MM.1S (cell line): ENCODE measurements around the gene NYAP2.

Experiments
- EZH2 ChIP-seq: fragments of 300-600 bp; sonication (generic); optimal IDR thresholded peaks from 2 replicates; pipeline ENCODE3; 2017; ENCODE audit warnings: low read depth, mild to moderate bottlenecking, antibody characterized with exemption, low read length, mixed read lengths
- EZH2phosphoT487 ChIP-seq: fragments of 300-600 bp; sonication (generic); IDR thresholded peaks from 2 replicates; pipeline ENCODE4 v1.6.1; 2018; ENCODE audit warnings: antibody characterized with exemption, low read length
- TF ChIP-seq, protein P1 (sequence below): fragments of 300-600 bp; sonication (generic); IDR thresholded peaks from 2 replicates; pipeline ENCODE4 v1.5.1; 2016; ENCODE audit warnings: antibody characterized with exemption, low read length, mixed read lengths

- TF ChIP-seq, protein P1, sequence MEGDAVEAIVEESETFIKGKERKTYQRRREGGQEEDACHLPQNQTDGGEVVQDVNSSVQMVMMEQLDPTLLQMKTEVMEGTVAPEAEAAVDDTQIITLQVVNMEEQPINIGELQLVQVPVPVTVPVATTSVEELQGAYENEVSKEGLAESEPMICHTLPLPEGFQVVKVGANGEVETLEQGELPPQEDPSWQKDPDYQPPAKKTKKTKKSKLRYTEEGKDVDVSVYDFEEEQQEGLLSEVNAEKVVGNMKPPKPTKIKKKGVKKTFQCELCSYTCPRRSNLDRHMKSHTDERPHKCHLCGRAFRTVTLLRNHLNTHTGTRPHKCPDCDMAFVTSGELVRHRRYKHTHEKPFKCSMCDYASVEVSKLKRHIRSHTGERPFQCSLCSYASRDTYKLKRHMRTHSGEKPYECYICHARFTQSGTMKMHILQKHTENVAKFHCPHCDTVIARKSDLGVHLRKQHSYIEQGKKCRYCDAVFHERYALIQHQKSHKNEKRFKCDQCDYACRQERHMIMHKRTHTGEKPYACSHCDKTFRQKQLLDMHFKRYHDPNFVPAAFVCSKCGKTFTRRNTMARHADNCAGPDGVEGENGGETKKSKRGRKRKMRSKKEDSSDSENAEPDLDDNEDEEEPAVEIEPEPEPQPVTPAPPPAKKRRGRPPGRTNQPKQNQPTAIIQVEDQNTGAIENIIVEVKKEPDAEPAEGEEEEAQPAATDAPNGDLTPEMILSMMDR: no peak
- TF ChIP-seq EZH2phosphoT487 (no peak), EZH2 (no peak)
These were observed 237.7 kb downstream of the NYAP2 start for GRCh38 chr2:225637259-225637658.
